GM21423 (cell line): Measurements from ENCODE around the gene LRFN2.

Source experiments
- ATAC-seq: cut with Tn5 transposase; IDR thresholded peaks from one replicate; pipeline ENCODE4 v1.9.1; 2021; ENCODE audit warnings: mild to moderate bottlenecking, moderate library complexity; ENCODE audit not compliant: unreplicated experiment

LRFN2 gene

DNA sequence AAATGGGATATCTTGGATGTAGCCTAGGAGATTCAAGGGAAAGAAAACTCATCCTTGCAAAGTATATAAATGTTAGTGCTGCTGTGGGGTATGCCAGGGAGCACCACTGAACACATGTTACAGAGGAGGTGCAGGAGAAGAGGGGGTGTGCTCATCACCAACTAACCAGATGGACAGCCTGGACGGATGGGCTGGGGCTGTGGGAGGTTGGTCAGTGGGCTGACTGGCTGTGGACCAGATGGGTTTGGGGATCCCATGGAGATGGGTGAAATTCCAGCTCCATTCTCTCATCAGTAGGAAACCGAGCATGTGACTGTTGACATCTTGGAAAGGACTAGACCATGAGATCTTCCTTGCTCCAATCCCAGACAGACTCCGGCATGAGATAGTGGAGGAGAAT is 201.0 kb downstream of the LRFN2 start:
- ATAC-seq, result no peak

GRCh38 chr6:40383348-40384115 is 203.6 kb downstream of the LRFN2 start:
- no peak for ATAC-seq

- no peak for ATAC-seq
Measured at GRCh38 chr6:40380271-40380670, 206.9 kb downstream of the LRFN2 start.

DNA sequence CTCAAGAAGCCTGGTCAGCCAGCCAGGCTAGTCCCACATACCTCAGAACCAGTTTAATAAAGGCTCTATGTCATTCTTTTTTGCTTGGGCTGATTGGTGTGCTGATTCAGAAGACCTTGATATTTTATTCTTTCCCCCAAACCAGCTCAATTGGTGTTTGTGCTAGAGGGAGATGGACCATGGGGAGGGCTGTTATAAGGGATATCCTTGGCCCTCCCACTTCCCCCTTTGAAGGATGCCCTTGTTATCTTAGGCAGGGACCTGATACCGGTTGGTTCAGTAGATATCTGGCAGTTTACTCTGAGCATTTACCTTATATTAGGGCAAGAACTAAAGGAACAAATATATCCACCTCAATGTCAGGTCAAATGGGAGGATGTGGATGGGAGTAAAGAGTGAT is 207.4 kb downstream of the LRFN2 start:
- ATAC-seq, result no peak

GRCh38 chr6:40378725-40379074 is 208.5 kb downstream of the LRFN2 start:
- no peak for ATAC-seq

- no peak for ATAC-seq
Measured at GRCh38 chr6:40378071-40378724, 209.0 kb downstream of the LRFN2 start.

- no peak for ATAC-seq
Measured at GRCh38 chr6:40377173-40377806, 209.9 kb downstream of the LRFN2 start.

DNA sequence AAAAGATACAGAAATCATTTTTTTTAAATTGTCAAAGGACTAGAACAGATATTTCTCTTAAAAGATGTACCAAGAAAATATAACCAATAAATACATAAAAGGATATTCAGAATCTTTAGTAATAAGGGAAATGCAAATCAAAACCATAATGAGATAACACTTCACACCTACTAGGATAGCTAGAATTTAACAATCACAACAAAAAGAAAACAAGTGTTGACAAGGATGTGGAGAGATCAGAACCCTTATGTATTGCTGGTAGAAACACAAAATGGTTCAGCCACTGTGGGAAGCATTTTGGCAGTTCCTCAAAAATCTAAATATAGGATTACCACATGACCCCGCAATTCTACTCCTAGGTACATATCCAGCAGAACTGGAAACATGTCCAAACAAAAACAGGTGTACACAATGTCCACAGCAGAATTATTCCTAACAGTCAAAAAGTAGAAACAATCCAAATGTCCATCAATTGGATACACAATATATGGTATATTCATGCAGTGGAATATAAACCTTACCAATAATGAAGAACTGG is 211.0 kb downstream of the LRFN2 start:
- ATAC-seq, result no peak

DNA sequence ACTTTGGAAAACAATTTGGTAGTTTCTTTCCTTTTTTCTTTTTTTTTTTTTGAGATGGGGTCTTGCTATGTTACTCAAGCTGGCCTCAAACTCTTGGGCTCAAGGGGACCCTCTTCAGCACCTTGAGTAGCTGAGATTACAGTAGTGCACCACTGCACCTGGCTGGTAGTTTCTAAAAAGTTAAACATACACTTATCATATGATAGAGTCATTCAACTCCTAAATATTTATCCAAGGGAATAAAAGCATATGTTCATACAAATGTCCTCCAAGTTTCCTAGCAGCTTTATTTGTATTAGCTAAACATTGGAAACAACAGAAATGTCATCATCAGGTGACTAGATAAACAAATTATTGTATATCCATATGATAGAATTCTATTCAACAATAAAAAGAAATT is 213.9 kb downstream of the LRFN2 start:
- ATAC-seq, result no peak

DNA sequence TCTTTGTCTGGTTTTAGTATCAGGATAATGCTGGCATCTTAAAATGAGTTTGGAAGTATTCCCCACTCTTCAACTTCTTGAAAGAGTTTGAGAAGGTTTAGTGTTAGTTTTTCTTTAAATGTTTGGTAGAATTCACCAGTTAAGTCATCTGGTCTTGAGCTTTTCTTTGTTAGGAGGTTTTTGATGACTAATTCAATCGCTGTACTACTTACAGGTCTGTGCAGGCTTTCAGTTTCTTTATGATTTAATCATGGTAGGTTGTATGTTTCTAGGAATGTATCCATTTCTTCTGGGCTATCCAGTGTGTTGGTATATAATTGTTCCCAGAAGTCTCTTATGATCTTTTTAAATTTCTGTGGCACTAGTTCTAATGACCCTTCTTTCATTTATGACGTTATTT is 215.5 kb downstream of the LRFN2 start:
- ATAC-seq, result no peak

- ATAC-seq, result no peak
Measured at GRCh38 chr6:40371095-40371494, 216.1 kb downstream of the LRFN2 start.

DNA sequence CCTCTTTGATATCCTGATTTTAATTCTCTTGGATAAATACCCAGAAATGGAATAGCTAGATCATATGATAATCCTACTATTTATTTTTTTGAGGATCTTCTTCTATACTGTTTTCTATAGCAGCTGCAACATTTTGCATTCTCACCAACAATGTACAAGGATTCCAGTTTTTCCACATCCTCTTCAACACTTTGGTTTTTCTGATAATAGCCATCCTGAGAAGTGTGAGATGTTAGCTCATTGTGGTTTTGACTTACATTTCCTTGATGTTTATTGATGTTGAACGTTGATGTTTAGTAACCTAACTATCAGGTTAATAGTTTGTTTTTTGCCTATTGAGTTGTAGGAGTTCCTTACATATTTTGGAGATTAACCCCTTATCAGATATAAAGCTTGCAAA is 217.3 kb downstream of the LRFN2 start:
- no peak for ATAC-seq

- ATAC-seq, result no peak
Measured at GRCh38 chr6:40369042-40369441, 218.1 kb downstream of the LRFN2 start.

GRCh38 chr6:40362859-40363258 is 224.3 kb downstream of the LRFN2 start:
- no peak for ATAC-seq

DNA sequence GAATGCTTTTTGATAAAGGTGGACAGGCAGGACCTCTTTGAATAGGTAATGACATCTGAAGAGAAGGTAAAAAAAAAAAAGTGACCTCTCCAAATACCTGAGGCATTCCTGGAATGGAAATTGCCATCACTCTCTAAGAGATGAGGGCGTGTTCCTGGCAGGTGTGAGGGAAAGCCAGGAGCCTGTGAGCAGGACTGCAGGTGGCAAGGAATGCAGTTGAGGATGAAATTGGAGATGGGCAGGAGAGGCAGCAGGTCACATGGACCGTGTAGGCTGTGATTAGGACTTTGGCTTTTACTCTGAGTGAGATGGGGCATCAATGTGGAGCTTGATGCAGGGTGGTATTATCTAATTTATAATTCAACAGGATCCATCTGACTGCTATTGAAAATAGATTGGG is 227.4 kb downstream of the LRFN2 start:
- ATAC-seq, result no peak

DNA sequence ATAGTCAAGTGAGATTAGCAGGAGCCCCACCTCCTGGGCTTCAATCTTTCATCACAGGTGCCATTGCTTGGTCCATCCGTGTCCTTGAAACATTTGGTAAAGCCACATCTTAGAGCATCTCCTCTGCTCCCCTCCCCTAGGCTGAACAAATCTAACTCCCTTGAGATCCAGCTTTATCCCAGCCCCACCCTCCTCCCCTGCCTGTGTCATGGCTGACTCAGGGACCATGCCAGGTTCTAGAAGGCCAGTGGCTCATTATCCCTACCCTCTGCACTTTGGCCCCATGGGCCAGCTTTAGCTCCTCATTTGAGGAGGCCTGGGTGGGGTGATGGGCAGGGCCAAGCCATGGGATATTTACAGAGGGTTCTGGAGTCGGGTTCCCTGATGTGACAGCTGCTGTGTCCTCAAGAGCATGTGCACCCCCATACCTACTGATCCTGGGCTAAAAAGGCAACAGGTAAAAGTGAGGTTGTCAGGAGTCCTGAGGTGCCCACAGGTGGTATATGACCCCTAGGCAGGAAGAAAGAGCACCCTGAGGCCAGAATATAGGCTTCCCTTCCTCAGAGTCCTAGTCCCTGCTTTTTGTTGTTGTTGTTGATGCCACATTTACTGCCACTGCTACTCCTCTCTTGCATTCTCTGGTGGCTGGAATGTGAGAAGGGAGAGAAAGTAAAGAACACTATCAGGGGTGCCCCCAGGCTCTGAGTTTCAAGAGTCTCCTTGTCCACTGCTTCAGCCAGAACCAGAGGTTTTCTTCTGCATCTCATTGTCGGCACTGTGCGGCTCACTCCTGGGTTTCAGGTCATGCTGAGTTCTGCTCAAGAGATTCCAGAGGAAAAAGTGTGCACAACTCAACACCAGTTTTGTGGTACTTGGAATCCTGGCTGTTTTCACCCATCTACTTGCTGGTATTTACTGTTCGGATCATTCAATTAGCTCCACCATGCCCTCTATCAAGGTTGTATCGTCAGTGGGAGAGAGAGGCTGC is 228.4 kb downstream of the LRFN2 start:
- no peak for ATAC-seq

DNA sequence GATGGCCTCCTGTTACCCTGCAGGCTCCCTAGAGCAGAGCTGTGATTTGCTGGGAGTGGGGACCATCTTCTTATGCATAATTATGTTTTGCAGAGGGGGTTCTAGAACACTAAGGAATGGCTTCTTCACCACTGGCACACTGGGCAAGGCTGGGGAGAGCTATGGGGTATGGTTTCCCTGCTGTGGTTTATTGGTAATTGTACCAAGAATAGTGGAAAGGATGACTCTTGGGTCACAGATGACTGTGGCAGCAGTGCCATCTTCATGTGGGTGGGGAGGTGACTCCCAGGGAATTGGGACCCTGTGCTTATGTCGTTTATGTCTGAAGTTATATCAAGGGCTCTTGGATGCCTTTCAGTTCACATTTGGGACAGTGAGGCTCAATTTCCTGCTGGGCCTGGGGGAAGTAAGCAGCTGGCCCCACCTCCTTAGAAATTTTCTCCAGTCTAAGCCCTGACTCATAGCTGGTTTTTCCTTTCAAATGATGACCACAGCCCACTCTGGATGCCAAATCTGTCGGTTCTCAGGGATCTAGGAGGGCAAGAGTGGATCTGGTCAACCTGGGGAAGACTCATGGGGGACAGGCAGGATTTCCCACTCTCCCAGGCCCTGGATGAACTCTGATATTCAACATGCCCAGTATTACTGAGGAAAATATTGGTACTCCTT is 230.8 kb downstream of the LRFN2 start:
- ATAC-seq, result no peak

DNA sequence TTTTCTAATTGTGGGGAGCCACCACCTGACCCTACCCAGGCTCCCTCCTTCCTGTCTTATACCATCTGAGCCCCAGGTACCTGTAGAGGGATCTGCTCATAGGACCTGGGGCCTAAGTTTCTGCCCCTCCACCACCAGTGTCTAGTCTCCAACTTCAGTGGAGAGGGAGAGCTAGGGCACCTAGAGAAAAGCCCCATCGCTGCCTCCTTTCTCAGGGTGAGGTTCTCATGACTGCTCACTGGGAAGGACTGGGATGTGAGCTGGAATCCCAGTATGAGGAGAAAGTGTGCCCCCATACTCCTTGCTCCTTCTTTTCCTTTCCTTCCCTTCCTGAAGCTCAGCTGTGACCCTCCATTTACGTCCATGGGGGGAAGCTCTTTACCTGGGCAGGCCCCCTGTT is 231.6 kb downstream of the LRFN2 start:
- no peak for ATAC-seq

GRCh38 chr6:40355066-40355465 is 232.1 kb downstream of the LRFN2 start:
- ATAC-seq, result no peak

DNA sequence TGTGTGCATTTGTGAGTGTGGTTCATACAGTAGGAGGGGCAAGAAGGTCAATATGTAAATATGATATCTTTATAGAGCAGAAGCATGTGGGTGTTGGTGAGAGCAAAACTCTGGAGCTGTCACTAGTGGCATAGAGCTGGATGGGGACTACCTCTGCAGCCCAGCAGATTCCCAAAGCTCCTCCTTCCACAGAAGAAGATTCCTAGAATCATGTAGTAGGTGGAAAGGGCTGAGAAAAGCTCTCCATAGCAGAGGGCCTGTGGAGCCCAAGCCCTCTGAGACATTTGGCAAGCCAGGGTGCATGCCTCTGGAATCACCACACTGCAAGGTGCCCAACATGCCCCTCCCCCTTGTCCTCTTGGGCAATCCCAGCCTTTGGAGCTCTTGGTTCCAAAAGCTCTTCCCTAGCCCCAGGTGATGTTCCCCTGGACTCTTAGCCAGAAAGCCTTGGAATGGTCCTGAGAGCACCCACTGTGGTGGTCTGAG is 233.2 kb downstream of the LRFN2 start:
- no peak for ATAC-seq
